Right forelimb (tissue), 1 donor: ENCODE results near the gene RIBC1.
"Not testable (repeated sequence)": the region's sequence is repeated elsewhere in the genome, so short reads cannot be mapped to it uniquely, and the experiment has no call there.

Experiments used
- DNase-seq: peaks from one replicate; pipeline ENCODE4 v3.0.0-alpha.2; 2018

RIBC1 gene

GRCh38 chrX:53422861-53423306 is at the start of gene RIBC1:
TSS of gene RIBC1 (plus strand) at chrX:53422873. CDS start at chrX:53426277, 3,404 bp downstream.
- DNase-seq = no peak

GRCh38 chrX:53373307-53373706 is 49.4 kb upstream of the RIBC1 start:
- no peak for DNase-seq

GRCh38 chrX:53374222-53374820 is 48.4 kb upstream of the RIBC1 start:
- DNase-seq = no peak

GRCh38 chrX:53374923-53375322 is 47.8 kb upstream of the RIBC1 start:
- no peak for DNase-seq

- no peak for DNase-seq
These were observed 45.8 kb upstream of the RIBC1 start for GRCh38 chrX:53376888-53377287.

- DNase-seq = no peak
These were observed 45.2 kb upstream of the RIBC1 start for GRCh38 chrX:53377464-53377863.

GRCh38 chrX:53379008-53379710 is 43.5 kb upstream of the RIBC1 start:
- DNase-seq = no peak

GRCh38 chrX:53379747-53380146 is 42.9 kb upstream of the RIBC1 start:
- DNase-seq = no peak

- no peak for DNase-seq
These were observed 39.1 kb upstream of the RIBC1 start for GRCh38 chrX:53383376-53384076.

GRCh38 chrX:53395605-53396298 is 26.9 kb upstream of the RIBC1 start:
- no peak for DNase-seq

- no peak for DNase-seq
These were observed 24.5 kb upstream of the RIBC1 start for GRCh38 chrX:53398216-53398615.

GRCh38 chrX:53403535-53403934 is 19.1 kb upstream of the RIBC1 start:
- no peak for DNase-seq

- DNase-seq = no peak
These were observed 10.2 kb upstream of the RIBC1 start for GRCh38 chrX:53412446-53412845.

- not testable (repeated sequence) for DNase-seq
These were observed 2.3 kb upstream of the RIBC1 start for GRCh38 chrX:53420351-53420750.

- DNase-seq = no peak
These were observed 1.5 kb upstream of the RIBC1 start for GRCh38 chrX:53421125-53421524.

- DNase-seq = no peak
These were observed 944 bp upstream of the RIBC1 start for GRCh38 chrX:53421772-53422085.

- DNase-seq = peak; percentile 95
These were observed 400 bp upstream of the RIBC1 start, which contains the start of gene SMC1A for GRCh38 chrX:53422086-53422860. TSS of gene SMC1A (minus strand) at chrX:53422654. CDS start at chrX:53422600, 54 bp downstream.

GRCh38 chrX:53429755-53430154 is 7.1 kb downstream of the RIBC1 start:
- no peak for DNase-seq

GRCh38 chrX:53430231-53430630 is 7.6 kb downstream of the RIBC1 start:
- DNase-seq = no peak

GRCh38 chrX:53433651-53434639 is 11.3 kb downstream of the RIBC1 start, which contains the start of gene HSD17B10:
TSS of gene HSD17B10 (minus strand) at chrX:53434370. CDS start at chrX:53434345, 25 bp downstream.
- DNase-seq = peak; percentile 84

GRCh38 chrX:53435997-53436396 is 13.3 kb downstream of the RIBC1 start:
- DNase-seq = peak; percentile 47
